Liver (tissue), 3 donors: ENCODE measurements around the gene DOCK8.

Source experiments
- EGR1 ChIP-seq, 2 donors: IDR thresholded peaks; 2 replicates each; pipeline ENCODE4 v1.6.1; 2016 to 2018; ENCODE audit warnings: antibody characterized with exemption in 2 of 2, low read depth in 2 of 2
- GABPA ChIP-seq, 2 donors: IDR thresholded peaks in 1 of 2; conservative IDR thresholded peaks in 1 of 2; 2 replicates each; pipeline ENCODE4 v1.6.1; 2016; ENCODE audit warnings: antibody characterized with exemption in 2 of 2, mild to moderate bottlenecking in 1 of 2, moderate library complexity in 1 of 2
- JUND ChIP-seq, 2 donors: IDR thresholded peaks; 2 replicates each; pipeline ENCODE4 v1.6.1; 2016; ENCODE audit warnings: antibody characterized with exemption in 2 of 2
- NR2F2 ChIP-seq: IDR thresholded peaks from 2 replicates; pipeline ENCODE4 v1.6.1; 2016; ENCODE audit warnings: antibody characterized with exemption
- RAD21 ChIP-seq, 2 donors: IDR thresholded peaks; 2 replicates each; pipeline ENCODE4 v1.6.1; 2016; ENCODE audit warnings: antibody characterized with exemption in 2 of 2, mild to moderate bottlenecking in 2 of 2
- SP1 ChIP-seq: IDR thresholded peaks from 2 replicates; pipeline ENCODE4 v1.6.1; 2018; ENCODE audit warnings: antibody characterized with exemption, mild to moderate bottlenecking
- TAF1 ChIP-seq: conservative IDR thresholded peaks from 2 replicates; pipeline ENCODE4 v1.6.1; 2016; ENCODE audit warnings: antibody characterized with exemption, mild to moderate bottlenecking
- TF ChIP-seq, protein P1 (sequence below): IDR thresholded peaks from 2 replicates; pipeline ENCODE4 v1.6.1; 2016; ENCODE audit warnings: antibody characterized with exemption, mild to moderate bottlenecking
- TF ChIP-seq, protein P2 (sequence below): fragments of 150-350 bp; IDR thresholded peaks from 2 replicates; pipeline ENCODE4 v1.5.1; 2017; ENCODE audit warnings: improper control_type of control experiment, low read depth, low read length; ENCODE audit not compliant: missing input control
- TF ChIP-seq, protein P3 (sequence below): IDR thresholded peaks from 2 replicates; pipeline ENCODE4 v1.6.1; 2016; ENCODE audit warnings: antibody characterized with exemption
- TF ChIP-seq, protein P4 (sequence below): IDR thresholded peaks from 2 replicates; pipeline ENCODE4 v1.6.1; 2016; ENCODE audit warnings: antibody characterized with exemption
- donor health status: healthy.
- donor health status: healthy.

DNA sequence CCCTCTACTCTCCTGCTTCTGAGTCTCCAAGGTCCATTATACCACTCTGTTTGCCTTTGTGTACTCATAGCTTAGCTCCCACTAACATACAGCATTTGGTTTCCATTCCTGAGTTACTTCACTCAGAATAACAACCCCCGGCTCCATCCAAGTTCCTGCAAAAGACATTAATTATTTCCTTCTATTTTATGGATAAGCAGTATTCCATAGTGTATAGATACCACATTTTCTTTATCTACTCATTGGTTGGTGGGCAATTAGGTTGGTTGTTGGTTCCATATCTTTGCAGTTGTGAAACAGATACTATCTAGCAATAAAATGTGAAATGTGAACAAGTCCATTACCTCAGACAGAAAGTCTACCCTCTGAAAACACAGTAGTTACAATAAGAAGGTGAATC is 110.3 kb downstream of the DOCK8 start:
- TF ChIP-seq, protein P1, sequence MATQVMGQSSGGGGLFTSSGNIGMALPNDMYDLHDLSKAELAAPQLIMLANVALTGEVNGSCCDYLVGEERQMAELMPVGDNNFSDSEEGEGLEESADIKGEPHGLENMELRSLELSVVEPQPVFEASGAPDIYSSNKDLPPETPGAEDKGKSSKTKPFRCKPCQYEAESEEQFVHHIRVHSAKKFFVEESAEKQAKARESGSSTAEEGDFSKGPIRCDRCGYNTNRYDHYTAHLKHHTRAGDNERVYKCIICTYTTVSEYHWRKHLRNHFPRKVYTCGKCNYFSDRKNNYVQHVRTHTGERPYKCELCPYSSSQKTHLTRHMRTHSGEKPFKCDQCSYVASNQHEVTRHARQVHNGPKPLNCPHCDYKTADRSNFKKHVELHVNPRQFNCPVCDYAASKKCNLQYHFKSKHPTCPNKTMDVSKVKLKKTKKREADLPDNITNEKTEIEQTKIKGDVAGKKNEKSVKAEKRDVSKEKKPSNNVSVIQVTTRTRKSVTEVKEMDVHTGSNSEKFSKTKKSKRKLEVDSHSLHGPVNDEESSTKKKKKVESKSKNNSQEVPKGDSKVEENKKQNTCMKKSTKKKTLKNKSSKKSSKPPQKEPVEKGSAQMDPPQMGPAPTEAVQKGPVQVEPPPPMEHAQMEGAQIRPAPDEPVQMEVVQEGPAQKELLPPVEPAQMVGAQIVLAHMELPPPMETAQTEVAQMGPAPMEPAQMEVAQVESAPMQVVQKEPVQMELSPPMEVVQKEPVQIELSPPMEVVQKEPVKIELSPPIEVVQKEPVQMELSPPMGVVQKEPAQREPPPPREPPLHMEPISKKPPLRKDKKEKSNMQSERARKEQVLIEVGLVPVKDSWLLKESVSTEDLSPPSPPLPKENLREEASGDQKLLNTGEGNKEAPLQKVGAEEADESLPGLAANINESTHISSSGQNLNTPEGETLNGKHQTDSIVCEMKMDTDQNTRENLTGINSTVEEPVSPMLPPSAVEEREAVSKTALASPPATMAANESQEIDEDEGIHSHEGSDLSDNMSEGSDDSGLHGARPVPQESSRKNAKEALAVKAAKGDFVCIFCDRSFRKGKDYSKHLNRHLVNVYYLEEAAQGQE, result no peak
- TF ChIP-seq RAD21 (IDR thresholded peaks at IDR 0.05) (no peak), TAF1 (no peak), JUND (IDR thresholded peaks at IDR 0.05) (no peak), GABPA (IDR thresholded peaks at IDR 0.05 in 1 of 2, conservative IDR thresholded peaks at IDR 0.05 in 1 of 2) (no peak), EGR1 (IDR thresholded peaks at IDR 0.05; ENCODE audit: low read depth in 2 of 2) (no peak), NR2F2 (no peak), SP1 (no peak)
- TF ChIP-seq, protein P2, sequence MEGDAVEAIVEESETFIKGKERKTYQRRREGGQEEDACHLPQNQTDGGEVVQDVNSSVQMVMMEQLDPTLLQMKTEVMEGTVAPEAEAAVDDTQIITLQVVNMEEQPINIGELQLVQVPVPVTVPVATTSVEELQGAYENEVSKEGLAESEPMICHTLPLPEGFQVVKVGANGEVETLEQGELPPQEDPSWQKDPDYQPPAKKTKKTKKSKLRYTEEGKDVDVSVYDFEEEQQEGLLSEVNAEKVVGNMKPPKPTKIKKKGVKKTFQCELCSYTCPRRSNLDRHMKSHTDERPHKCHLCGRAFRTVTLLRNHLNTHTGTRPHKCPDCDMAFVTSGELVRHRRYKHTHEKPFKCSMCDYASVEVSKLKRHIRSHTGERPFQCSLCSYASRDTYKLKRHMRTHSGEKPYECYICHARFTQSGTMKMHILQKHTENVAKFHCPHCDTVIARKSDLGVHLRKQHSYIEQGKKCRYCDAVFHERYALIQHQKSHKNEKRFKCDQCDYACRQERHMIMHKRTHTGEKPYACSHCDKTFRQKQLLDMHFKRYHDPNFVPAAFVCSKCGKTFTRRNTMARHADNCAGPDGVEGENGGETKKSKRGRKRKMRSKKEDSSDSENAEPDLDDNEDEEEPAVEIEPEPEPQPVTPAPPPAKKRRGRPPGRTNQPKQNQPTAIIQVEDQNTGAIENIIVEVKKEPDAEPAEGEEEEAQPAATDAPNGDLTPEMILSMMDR, result no peak
- TF ChIP-seq, protein P3, sequence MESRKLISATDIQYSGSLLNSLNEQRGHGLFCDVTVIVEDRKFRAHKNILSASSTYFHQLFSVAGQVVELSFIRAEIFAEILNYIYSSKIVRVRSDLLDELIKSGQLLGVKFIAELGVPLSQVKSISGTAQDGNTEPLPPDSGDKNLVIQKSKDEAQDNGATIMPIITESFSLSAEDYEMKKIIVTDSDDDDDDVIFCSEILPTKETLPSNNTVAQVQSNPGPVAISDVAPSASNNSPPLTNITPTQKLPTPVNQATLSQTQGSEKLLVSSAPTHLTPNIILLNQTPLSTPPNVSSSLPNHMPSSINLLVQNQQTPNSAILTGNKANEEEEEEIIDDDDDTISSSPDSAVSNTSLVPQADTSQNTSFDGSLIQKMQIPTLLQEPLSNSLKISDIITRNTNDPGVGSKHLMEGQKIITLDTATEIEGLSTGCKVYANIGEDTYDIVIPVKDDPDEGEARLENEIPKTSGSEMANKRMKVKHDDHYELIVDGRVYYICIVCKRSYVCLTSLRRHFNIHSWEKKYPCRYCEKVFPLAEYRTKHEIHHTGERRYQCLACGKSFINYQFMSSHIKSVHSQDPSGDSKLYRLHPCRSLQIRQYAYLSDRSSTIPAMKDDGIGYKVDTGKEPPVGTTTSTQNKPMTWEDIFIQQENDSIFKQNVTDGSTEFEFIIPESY, result no peak
- TF ChIP-seq, protein P4, sequence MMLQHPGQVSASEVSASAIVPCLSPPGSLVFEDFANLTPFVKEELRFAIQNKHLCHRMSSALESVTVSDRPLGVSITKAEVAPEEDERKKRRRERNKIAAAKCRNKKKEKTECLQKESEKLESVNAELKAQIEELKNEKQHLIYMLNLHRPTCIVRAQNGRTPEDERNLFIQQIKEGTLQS, result no peak
